Measurements from ENCODE around the gene EXOC7. TPM values are rescaled to one million over a fixed set of nuclear protein-coding genes. Genes with fewer than 3 reads are reported as not detected.

The EXOC7 gene
- total RNA-seq, 2 experiments from 2014 or later, result 63.3 to 66.0 TPM

GRCh38 chr17:76111956-76112355 lies 8.4 kb upstream of the EXOC7 start:
- Mint-ChIP-seq H3K4me1 (ENCODE audit: low read depth) (no peaks in the 10 kb centered on the region), H3K27me3 (no peaks in the 10 kb centered on the region), H3K4me3 (no peak overlapping the region), H3K27ac (no peak overlapping the region), H3K36me3 (no peaks in the 10 kb centered on the region), H3K9me3 (no peaks in the 10 kb centered on the region)
- intact Hi-C loops (cut with micrococcal nuclease), result no loop called here
- no peak for DNase-seq
- POLR2A ChIA-PET, result interaction anchor here (0.6 kb wide), 1 partner anchor 153 kb away, joined by 4 read pairs; the partner anchor contains the start of gene UBALD2
- CTCF ChIA-PET, result interaction anchor here (0.8 to 19.6 kb wide), 3 partner anchors 9 to 168 kb away, joined by 4 to 337 read pairs (median 7); no protein-coding TSS in a partner anchor

DNA sequence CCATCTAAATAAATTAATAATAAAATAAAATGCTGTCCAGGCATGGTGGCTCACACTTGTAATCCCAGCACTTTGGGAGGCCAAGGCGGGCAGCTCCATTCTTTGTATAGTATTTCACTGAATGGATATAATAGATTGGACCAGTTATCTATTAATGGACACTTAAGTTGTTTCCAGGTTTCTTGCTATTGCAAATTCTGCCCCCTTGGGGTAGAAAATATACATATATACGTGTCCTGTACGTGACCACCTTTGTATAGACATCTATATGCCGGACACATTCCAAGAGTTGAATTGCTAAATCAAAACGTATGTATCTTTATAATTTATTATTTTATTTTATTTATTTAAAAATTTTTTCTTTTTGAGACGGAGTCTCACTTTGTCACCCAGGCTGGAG lies 3.9 kb upstream of the EXOC7 start:
- H3K9me3 Mint-ChIP-seq, result no peaks in the 10 kb centered on the region
- CTCF ChIA-PET, result interaction anchor here (0.9 to 3.2 kb wide), 6 partner anchors 19 to 291 kb away, joined by 3 to 21 read pairs (median 9); no protein-coding TSS in a partner anchor
- peaks cover 9% of the 10 kb centered on the region for H3K4me1 Mint-ChIP-seq (ENCODE audit: low read depth)
- DNase-seq, result no peak
- no peak overlapping the region for H3K4me3 Mint-ChIP-seq
- intact Hi-C loops (cut with micrococcal nuclease), result no loop called here
- POLR2A ChIA-PET, result no interaction called here
- no peaks in the 10 kb centered on the region for H3K27me3 Mint-ChIP-seq
- H3K36me3 Mint-ChIP-seq, result peaks cover 6% of the 10 kb centered on the region
- no peak overlapping the region for H3K27ac Mint-ChIP-seq

DNA sequence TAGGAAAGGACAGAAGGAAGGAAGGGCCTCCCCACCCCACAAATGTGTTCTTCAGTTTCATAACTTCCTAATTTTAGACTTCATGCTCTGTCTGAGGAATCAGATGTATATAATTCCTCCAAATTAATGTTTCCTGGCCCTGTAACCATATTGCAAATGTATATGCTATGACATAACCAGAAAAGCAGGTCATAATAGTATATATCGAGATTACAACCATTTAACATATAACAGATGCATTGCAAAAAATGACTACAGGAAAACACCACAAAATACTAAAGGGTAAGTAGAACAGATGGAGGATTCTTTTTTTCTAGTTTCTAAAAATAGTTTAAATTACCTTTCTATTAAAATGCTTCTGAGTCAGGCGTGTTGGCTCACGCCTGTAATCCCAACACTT lies 3.1 kb upstream of the EXOC7 start:
- intact Hi-C loops (cut with micrococcal nuclease), result no loop called here
- no peak for DNase-seq
- Mint-ChIP-seq H3K9me3 (no peaks in the 10 kb centered on the region), H3K27me3 (no peaks in the 10 kb centered on the region), H3K27ac (no peak overlapping the region), H3K4me1 (ENCODE audit: low read depth) (peaks cover 16% of the 10 kb centered on the region), H3K4me3 (no peak overlapping the region), H3K36me3 (peaks cover 6% of the 10 kb centered on the region)
- ChIA-PET POLR2A (interaction anchor here (1.2 kb wide), 1 partner anchor 11 kb away, joined by 4 read pairs; no protein-coding TSS in a partner anchor), CTCF (interaction anchor here (0.9 to 2.4 kb wide), 6 partner anchors 20 to 278 kb away, joined by 4 to 15 read pairs (median 5); partner anchors contain the start of gene SPHK1)

DNA sequence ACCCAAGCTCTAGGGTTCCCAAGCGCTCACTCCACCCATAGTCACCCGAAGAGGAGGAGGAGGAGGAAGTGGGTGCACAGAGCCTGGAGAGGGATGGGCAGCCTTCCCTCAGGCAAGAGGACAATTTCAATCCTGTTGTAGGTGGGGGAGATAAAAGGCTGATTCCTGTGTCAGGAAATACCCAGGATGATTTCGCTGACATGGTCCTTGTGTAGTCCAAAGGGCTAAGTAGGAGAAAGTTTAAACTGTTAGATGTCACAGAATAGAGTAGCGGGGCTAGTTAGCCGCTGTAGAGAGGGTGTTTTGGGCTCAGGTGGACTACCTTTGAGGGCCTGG lies 1.3 kb upstream of the EXOC7 start:
- ChIA-PET POLR2A (interaction anchor here (2.0 kb wide), 1 partner anchor 168 kb away, joined by 7 read pairs; no protein-coding TSS in a partner anchor), CTCF (interaction anchor here (0.9 to 5.5 kb wide), 6 partner anchors 16 to 281 kb away, joined by 3 to 35 read pairs (median 8); no protein-coding TSS in a partner anchor)
- Mint-ChIP-seq H3K4me1 (ENCODE audit: low read depth) (peaks cover 23% of the 10 kb centered on the region), H3K27me3 (no peaks in the 10 kb centered on the region), H3K27ac (peak overlapping the region; percentile 92), H3K36me3 (peaks cover 12% of the 10 kb centered on the region), H3K9me3 (no peaks in the 10 kb centered on the region), H3K4me3 (peak overlapping the region; percentile 98)
- no peak for DNase-seq
- intact Hi-C loops (cut with micrococcal nuclease), result no loop called here

DNA sequence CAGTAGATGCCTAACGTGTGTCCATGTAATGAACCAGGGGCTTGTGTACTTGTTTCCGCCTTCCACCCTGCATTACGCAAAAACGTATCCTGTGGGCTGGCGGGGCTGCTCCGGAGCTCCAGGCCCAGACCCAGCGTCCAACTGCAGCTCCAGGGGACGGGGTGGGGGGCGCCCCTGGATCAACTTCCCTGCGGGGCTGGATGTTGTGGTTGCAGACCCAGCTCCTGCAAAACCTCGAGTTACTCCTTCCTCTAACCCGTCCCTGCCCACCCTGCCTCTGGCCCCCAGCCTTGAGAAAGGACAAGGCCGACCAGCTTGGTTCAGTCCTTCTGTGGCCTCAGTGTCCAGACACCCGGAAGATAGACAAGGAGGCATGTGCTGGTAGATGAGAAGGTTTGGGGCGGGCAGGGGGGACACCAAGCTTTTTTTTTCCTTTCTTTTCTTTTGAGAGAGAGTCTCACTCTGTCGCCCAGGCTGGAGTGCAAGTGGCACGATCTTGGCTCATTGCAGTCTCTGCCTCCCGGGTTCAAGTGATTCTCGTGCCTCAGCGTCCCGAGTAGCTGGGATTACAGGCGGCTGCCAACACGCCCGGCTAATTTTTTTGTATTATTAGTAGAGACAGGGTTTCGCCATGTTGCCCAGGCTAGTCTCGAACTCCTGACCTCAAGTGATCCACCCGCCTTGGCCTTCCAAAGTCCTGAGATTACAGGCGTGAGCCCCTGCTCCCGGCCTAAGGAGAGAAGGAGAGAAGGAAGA lies 731 bp upstream of the EXOC7 start:
- no peaks in the 10 kb centered on the region for H3K9me3 Mint-ChIP-seq
- DNase-seq, result no peak
- H3K27ac Mint-ChIP-seq, result peak overlapping the region; percentile 92
- peaks cover 24% of the 10 kb centered on the region for H3K4me1 Mint-ChIP-seq (ENCODE audit: low read depth)
- peak overlapping the region; percentile 98 for H3K4me3 Mint-ChIP-seq
- peaks cover 13% of the 10 kb centered on the region for H3K36me3 Mint-ChIP-seq
- POLR2A ChIA-PET, result interaction anchor here (1.0 to 2.0 kb wide), 4 partner anchors 33 to 168 kb away, joined by 3 to 8 read pairs (median 6); partner anchors contain the start of gene UBALD2
- CTCF ChIA-PET, result interaction anchor here (0.6 to 5.5 kb wide), 8 partner anchors 17 to 281 kb away, joined by 3 to 35 read pairs (median 4); no protein-coding TSS in a partner anchor
- H3K27me3 Mint-ChIP-seq, result no peaks in the 10 kb centered on the region
- intact Hi-C loops (cut with micrococcal nuclease), result no loop called here

DNA sequence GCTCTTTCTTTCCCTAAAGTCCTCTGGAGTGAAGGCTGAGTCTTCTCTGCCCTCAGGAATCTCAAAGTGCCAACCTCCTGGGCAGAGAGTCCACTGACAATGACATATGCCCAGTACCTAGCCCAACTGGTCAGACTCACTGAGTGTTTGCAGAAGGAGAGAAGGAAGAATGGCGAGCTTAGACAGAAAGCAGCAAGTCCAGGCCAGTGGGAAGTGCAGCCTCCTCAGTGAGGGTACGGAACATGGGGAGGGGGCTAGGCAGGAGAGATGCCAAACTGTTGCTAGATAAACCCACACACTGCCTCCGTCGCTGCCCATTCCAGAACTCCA lies 678 bp downstream of the EXOC7 start:
- H3K4me1 Mint-ChIP-seq (ENCODE audit: low read depth), result peaks cover 24% of the 10 kb centered on the region

GRCh38 chr17:76097716-76098295 lies 5.8 kb downstream of the EXOC7 start:
- Mint-ChIP-seq H3K27me3 (no peaks in the 10 kb centered on the region), H3K27ac (no peak overlapping the region), H3K9me3 (no peaks in the 10 kb centered on the region), H3K36me3 (peaks cover 24% of the 10 kb centered on the region), H3K4me1 (ENCODE audit: low read depth) (peaks cover 18% of the 10 kb centered on the region), H3K4me3 (no peak overlapping the region)
- intact Hi-C loops (cut with micrococcal nuclease), result no loop called here
- DNase-seq, result no peak
- POLR2A ChIA-PET, result interaction anchor here (0.6 kb wide), 1 partner anchor 188 kb away, joined by 3 read pairs; no protein-coding TSS in a partner anchor
- CTCF ChIA-PET, result interaction anchor here (1.2 kb wide), 1 partner anchor 84 kb away, joined by 3 read pairs; no protein-coding TSS in a partner anchor

More for the DNA sequence above, 678 bp downstream of the EXOC7 start:
- Mint-ChIP-seq H3K27ac (peak overlapping the region; percentile 92), H3K4me3 (peak overlapping the region; percentile 98), H3K36me3 (peaks cover 14% of the 10 kb centered on the region), H3K27me3 (no peaks in the 10 kb centered on the region), H3K9me3 (no peaks in the 10 kb centered on the region)
- CTCF ChIA-PET, result interaction anchor here (0.7 to 5.5 kb wide), 12 partner anchors 15 to 196 kb away, joined by 3 to 35 read pairs (median 4); no protein-coding TSS in a partner anchor
- intact Hi-C loops (cut with micrococcal nuclease), result loop anchor here (2.0 kb wide), 2 partner anchors 32 to 88 kb away; no protein-coding TSS in a partner anchor
- DNase-seq, result no peak
- POLR2A ChIA-PET, result interaction anchor here (0.8 to 1.9 kb wide), 4 partner anchors 15 to 213 kb away, joined by 3 to 8 read pairs (median 4); partner anchors contain the start of gene UBALD2

GRCh38 chr17:76095943-76096342 lies 7.6 kb downstream of the EXOC7 start:
- Mint-ChIP-seq H3K4me3 (no peak overlapping the region), H3K36me3 (peaks cover 26% of the 10 kb centered on the region), H3K9me3 (no peaks in the 10 kb centered on the region), H3K27ac (no peak overlapping the region), H3K4me1 (ENCODE audit: low read depth) (peaks cover 3% of the 10 kb centered on the region), H3K27me3 (no peaks in the 10 kb centered on the region)
- POLR2A ChIA-PET, result interaction anchor here (1.4 kb wide), 1 partner anchor 11 kb away, joined by 4 read pairs; no protein-coding TSS in a partner anchor
- intact Hi-C loops (cut with micrococcal nuclease), result no loop called here
- CTCF ChIA-PET, result interaction anchor here (1.2 to 1.6 kb wide), 4 partner anchors 25 to 184 kb away, joined by 3 to 9 read pairs (median 6); no protein-coding TSS in a partner anchor
- DNase-seq, result no peak

DNA sequence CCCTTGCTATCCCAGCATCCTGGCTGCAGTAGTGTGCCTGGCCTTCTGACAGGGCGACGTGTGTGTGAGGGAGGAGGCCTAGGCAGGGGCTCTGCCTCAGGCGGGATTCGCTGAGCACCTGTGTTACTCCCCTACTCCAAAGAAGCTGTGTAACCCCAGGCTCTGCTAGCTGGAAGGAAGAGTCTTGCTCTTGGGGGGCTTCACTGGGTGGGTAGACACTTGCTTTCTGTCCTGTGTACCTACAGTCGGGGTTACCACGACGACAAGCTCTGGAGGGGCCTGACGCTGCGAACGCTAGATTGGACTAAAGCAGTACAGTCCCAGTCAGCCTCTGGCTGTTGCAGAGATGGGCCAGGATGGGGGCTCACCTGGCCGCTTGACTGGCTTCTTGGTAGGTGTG lies 9.5 kb downstream of the EXOC7 start:
- Mint-ChIP-seq H3K27me3 (no peaks in the 10 kb centered on the region), H3K27ac (no peak overlapping the region), H3K4me3 (no peak overlapping the region), H3K36me3 (peaks cover 27% of the 10 kb centered on the region), H3K4me1 (ENCODE audit: low read depth) (no peaks in the 10 kb centered on the region), H3K9me3 (no peaks in the 10 kb centered on the region)
- CTCF ChIA-PET, result interaction anchor here (1.3 to 1.8 kb wide), 2 partner anchors 80 to 186 kb away, joined by 5 to 6 read pairs; no protein-coding TSS in a partner anchor
- POLR2A ChIA-PET, result interaction anchor here (1.2 kb wide), 1 partner anchor 23 kb away, joined by 4 read pairs; no protein-coding TSS in a partner anchor
- DNase-seq, result no peak
- intact Hi-C loops (cut with micrococcal nuclease), result no loop called here

GRCh38 chr17:76092526-76093413 lies 10.8 kb downstream of the EXOC7 start:
- Mint-ChIP-seq H3K9me3 (no peaks in the 10 kb centered on the region), H3K4me1 (ENCODE audit: low read depth) (no peaks in the 10 kb centered on the region), H3K36me3 (peaks cover 31% of the 10 kb centered on the region), H3K27me3 (no peaks in the 10 kb centered on the region), H3K4me3 (no peak overlapping the region), H3K27ac (no peak overlapping the region)
- no peak for DNase-seq
- CTCF ChIA-PET, result interaction anchor here (1.0 to 1.8 kb wide), 4 partner anchors 73 to 187 kb away, joined by 3 to 6 read pairs (median 6); no protein-coding TSS in a partner anchor
- POLR2A ChIA-PET, result no interaction called here
- intact Hi-C loops (cut with micrococcal nuclease), result no loop called here

All from activated CD4-positive, alpha-beta memory T cell treated with anti-CD3 and anti-CD28 coated beads for 36 hours (primary cell).